Muscle of leg (tissue), 11 donors: ENCODE measurements around the gene SLC1A3. TPM values are rescaled to one million over a fixed set of nuclear protein-coding genes. Genes with fewer than 3 reads are reported as not detected.
A peak's percentile ranks its signal among the peaks of the same experiment; 100 is the strongest.

ENCODE experiments used
- DNase-seq: peaks from one replicate; pipeline ENCODE4 v3.0.0; 2013
- H3K27ac ChIP-seq: one replicate; pipeline ENCODE4 v1.5.1; 2013; ENCODE audit warnings: mild to moderate bottlenecking, low read length, control low read depth
- H3K27me3 ChIP-seq: one replicate; pipeline ENCODE4 v1.6.1; 2013; ENCODE audit warnings: low read length; ENCODE audit not compliant: control insufficient read depth, insufficient read depth
- H3K36me3 ChIP-seq: one replicate; pipeline ENCODE4 v1.6.1; 2013; ENCODE audit warnings: low read length; ENCODE audit not compliant: control insufficient read depth, insufficient read depth
- H3K4me1 ChIP-seq: one replicate; pipeline ENCODE4 v1.6.1; 2013; ENCODE audit warnings: low read length; ENCODE audit not compliant: control insufficient read depth, insufficient read depth
- H3K4me3 ChIP-seq: one replicate; pipeline ENCODE4 v1.5.1; 2013; ENCODE audit warnings: low read length, control low read depth
- H3K9me3 ChIP-seq: replicated peaks from 2 replicates; pipeline ENCODE4 v1.6.1; 2013; ENCODE audit warnings: low read depth, low read length; ENCODE audit not compliant: control insufficient read depth
- WGBS: methylation state at CpG from one replicate; pipeline ENCODE4 v1.1.5; 2013; ENCODE audit warnings: missing lambda C conversion rate; ENCODE audit not compliant: insufficient coverage; 5-methylcytosine and 5-hydroxymethylcytosine counted together
- polyA plus RNA-seq, 8 donors: library from polyadenylated mRNA; unstranded; fragments of 120-200 nt; gene quantifications; one replicate each; pipeline versions ENCODE4 v1.2.1 to v1.2.3, GENCODE V29; 2013; ENCODE audit warnings: inconsistent platforms in 1 of 8, low replicate concordance in 1 of 8; ENCODE audit not compliant: insufficient read length in 8 of 8, insufficient read depth in 1 of 8
- total RNA-seq: library from RNA; stranded (reverse); fragments of 120-200 nt; gene quantifications from one replicate; pipeline ENCODE4 v1.2.4, GENCODE V29; 2013

The SLC1A3 gene
- total and polyA plus RNA-seq, 9 donors: 12.5 to 25.6 (median 18.1) TPM

GRCh38 chr5:36653044-36653705 is 46.8 kb downstream of the SLC1A3 start:
- WGBS: 14% methylated on average over 1 of the region's 5 CpGs
- no peaks in the 10 kb centered on the region for H3K27me3 ChIP-seq
- H3K4me3 ChIP-seq: no peak overlapping the region
- H3K36me3 ChIP-seq: no peaks in the 10 kb centered on the region
- H3K4me1 ChIP-seq: peaks cover 45% of the 10 kb centered on the region
- no peaks in the 10 kb centered on the region for H3K9me3 ChIP-seq
- peak; percentile 92 for DNase-seq
- peak overlapping the region; percentile 72 for H3K27ac ChIP-seq

GRCh38 chr5:36654564-36654963 is 48.2 kb downstream of the SLC1A3 start:
- H3K27me3 ChIP-seq: no peaks in the 10 kb centered on the region
- H3K4me1 ChIP-seq: peaks cover 48% of the 10 kb centered on the region
- no peak overlapping the region for H3K4me3 ChIP-seq
- 86% methylated on average over 1 of the region's 3 CpGs for WGBS
- H3K36me3 ChIP-seq: no peaks in the 10 kb centered on the region
- no peak for DNase-seq
- no peaks in the 10 kb centered on the region for H3K9me3 ChIP-seq
- H3K27ac ChIP-seq: no peak overlapping the region

GRCh38 chr5:36655161-36655560 is 48.8 kb downstream of the SLC1A3 start:
- peak; percentile 67 for DNase-seq
- Histone ChIP-seq H3K4me1 (peaks cover 48% of the 10 kb centered on the region), H3K27me3 (no peaks in the 10 kb centered on the region), H3K27ac (peak overlapping the region; percentile 4), H3K36me3 (no peaks in the 10 kb centered on the region), H3K4me3 (no peak overlapping the region), H3K9me3 (no peaks in the 10 kb centered on the region)
- 25% methylated on average over 1 of the region's 4 CpGs for WGBS

GRCh38 chr5:36656556-36656955 is 50.1 kb downstream of the SLC1A3 start:
- no peaks in the 10 kb centered on the region for H3K36me3 ChIP-seq
- no peak overlapping the region for H3K4me3 ChIP-seq
- H3K27ac ChIP-seq: no peak overlapping the region
- H3K9me3 ChIP-seq: no peaks in the 10 kb centered on the region
- peaks cover 46% of the 10 kb centered on the region for H3K4me1 ChIP-seq
- no CpG with 5 or more reads among the region's 1 CpG for WGBS
- no peaks in the 10 kb centered on the region for H3K27me3 ChIP-seq
- no peak for DNase-seq

- 11% methylated on average over 1 of the region's 5 CpGs for WGBS
- DNase-seq: peak; percentile 99
- Histone ChIP-seq H3K9me3 (no peaks in the 10 kb centered on the region), H3K4me1 (peaks cover 47% of the 10 kb centered on the region), H3K36me3 (no peaks in the 10 kb centered on the region), H3K27ac (peak overlapping the region; percentile 74), H3K4me3 (no peak overlapping the region), H3K27me3 (no peaks in the 10 kb centered on the region)
Observed at GRCh38 chr5:36657563-36657995, 51.2 kb downstream of the SLC1A3 start.

GRCh38 chr5:36658038-36658756 is 51.8 kb downstream of the SLC1A3 start:
- peak overlapping the region; percentile 74 for H3K27ac ChIP-seq
- H3K9me3 ChIP-seq: no peaks in the 10 kb centered on the region
- peaks cover 45% of the 10 kb centered on the region for H3K4me1 ChIP-seq
- WGBS: 73% methylated on average over 8 of the region's 8 CpGs
- H3K27me3 ChIP-seq: no peaks in the 10 kb centered on the region
- H3K36me3 ChIP-seq: no peaks in the 10 kb centered on the region
- no peak overlapping the region for H3K4me3 ChIP-seq
- DNase-seq: peak; percentile 50

GRCh38 chr5:36659411-36659810 is 53.0 kb downstream of the SLC1A3 start:
- no peak for DNase-seq
- no peaks in the 10 kb centered on the region for H3K27me3 ChIP-seq
- H3K9me3 ChIP-seq: no peaks in the 10 kb centered on the region
- no peaks in the 10 kb centered on the region for H3K36me3 ChIP-seq
- no peak overlapping the region for H3K4me3 ChIP-seq
- no CpG with 5 or more reads among the region's 4 CpGs for WGBS
- H3K27ac ChIP-seq: no peak overlapping the region
- peaks cover 38% of the 10 kb centered on the region for H3K4me1 ChIP-seq

- no peaks in the 10 kb centered on the region for H3K9me3 ChIP-seq
- peak; percentile 30 for DNase-seq
- WGBS: 63% methylated on average over 2 of the region's 5 CpGs
Observed at GRCh38 chr5:36660397-36661049, 54.1 kb downstream of the SLC1A3 start.

GRCh38 chr5:36661456-36662220 is 55.2 kb downstream of the SLC1A3 start:
- Histone ChIP-seq H3K36me3 (no peaks in the 10 kb centered on the region), H3K4me1 (peaks cover 28% of the 10 kb centered on the region), H3K27ac (peak overlapping the region; percentile 76), H3K9me3 (no peaks in the 10 kb centered on the region), H3K27me3 (no peaks in the 10 kb centered on the region), H3K4me3 (no peak overlapping the region)
- peak; percentile 57 for DNase-seq
- WGBS: 11% methylated on average over 1 of the region's 8 CpGs

More at GRCh38 chr5:36660397-36661049, 54.1 kb downstream of the SLC1A3 start:
- H3K4me3 ChIP-seq: no peak overlapping the region
- H3K36me3 ChIP-seq: no peaks in the 10 kb centered on the region
- H3K27me3 ChIP-seq: no peaks in the 10 kb centered on the region
- peaks cover 29% of the 10 kb centered on the region for H3K4me1 ChIP-seq
- peak overlapping the region; percentile 31 for H3K27ac ChIP-seq
